Activated naive CD8-positive, alpha-beta T cell (primary cell): ENCODE data around the gene NDUFB10.
"Not testable (repeated sequence)": the region's sequence is repeated elsewhere in the genome, so short reads cannot be mapped to it uniquely, and the experiment has no call there.

Experiments used
- H3K27ac Mint-ChIP-seq: one replicate; pipeline ENCODE4 v1.8.0; 2021; ENCODE audit warnings: mixed read lengths
- H3K27me3 Mint-ChIP-seq: one replicate; pipeline ENCODE4 v1.8.0; 2021; ENCODE audit warnings: mixed read lengths
- H3K36me3 Mint-ChIP-seq: one replicate; pipeline ENCODE4 v1.8.0; 2021; ENCODE audit warnings: mixed read lengths
- H3K4me1 Mint-ChIP-seq: one replicate; pipeline ENCODE4 v1.8.0; 2021; ENCODE audit warnings: low read depth, mixed read lengths
- H3K4me3 Mint-ChIP-seq: one replicate; pipeline ENCODE4 v1.8.0; 2021; ENCODE audit warnings: mild to moderate bottlenecking, mixed read lengths
- H3K9me3 Mint-ChIP-seq: one replicate; pipeline ENCODE4 v1.8.0; 2021; ENCODE audit warnings: low read depth, mixed read lengths

The NDUFB10 gene

GRCh38 chr16:1950559-1950958 is 8.8 kb upstream of the NDUFB10 start:
- no peak overlapping the region for H3K4me3 Mint-ChIP-seq
- H3K4me1 Mint-ChIP-seq: no peaks in the 10 kb centered on the region
- no peaks in the 10 kb centered on the region for H3K27me3 Mint-ChIP-seq
- no peaks in the 10 kb centered on the region for H3K9me3 Mint-ChIP-seq
- H3K36me3 Mint-ChIP-seq: no peaks in the 10 kb centered on the region
- no peak overlapping the region for H3K27ac Mint-ChIP-seq

- Mint-ChIP-seq H3K4me3 (no peak overlapping the region), H3K27ac (no peak overlapping the region), H3K27me3 (no peaks in the 10 kb centered on the region), H3K4me1 (no peaks in the 10 kb centered on the region), H3K9me3 (no peaks in the 10 kb centered on the region), H3K36me3 (no peaks in the 10 kb centered on the region)
Measured at GRCh38 chr16:1953734-1954133, 5.6 kb upstream of the NDUFB10 start.

- not testable (repeated sequence) for H3K9me3 Mint-ChIP-seq, H3K27ac Mint-ChIP-seq, H3K4me3 Mint-ChIP-seq, H3K36me3 Mint-ChIP-seq, H3K27me3 Mint-ChIP-seq
- peaks cover 20% of the 10 kb centered on the region for H3K4me1 Mint-ChIP-seq
Measured at GRCh38 chr16:1957434-1958142, 1.8 kb upstream of the NDUFB10 start.

GRCh38 chr16:1958143-1958491 is 1.2 kb upstream of the NDUFB10 start:
- not testable (repeated sequence) for H3K9me3 Mint-ChIP-seq, H3K27ac Mint-ChIP-seq, H3K4me3 Mint-ChIP-seq, H3K36me3 Mint-ChIP-seq, H3K27me3 Mint-ChIP-seq
- peaks cover 20% of the 10 kb centered on the region for H3K4me1 Mint-ChIP-seq

- Mint-ChIP-seq H3K36me3 (peaks cover 3% of the 10 kb centered on the region), H3K27ac (no peak overlapping the region), H3K4me3 (peak overlapping the region; percentile 94), H3K9me3 (no peaks in the 10 kb centered on the region), H3K27me3 (no peaks in the 10 kb centered on the region), H3K4me1 (peaks cover 25% of the 10 kb centered on the region)
Measured at GRCh38 chr16:1958715-1959268, 546 bp upstream of the NDUFB10 start.

- Mint-ChIP-seq H3K27me3 (no peaks in the 10 kb centered on the region), H3K36me3 (peaks cover 9% of the 10 kb centered on the region), H3K4me3 (peak overlapping the region; percentile 94), H3K9me3 (no peaks in the 10 kb centered on the region), H3K27ac (peak overlapping the region; percentile 91), H3K4me1 (peaks cover 33% of the 10 kb centered on the region)
Measured at GRCh38 chr16:1960665-1961630, 1.6 kb downstream of the NDUFB10 start.

GRCh38 chr16:1961651-1962067 is 2.3 kb downstream of the NDUFB10 start:
- peaks cover 9% of the 10 kb centered on the region for H3K36me3 Mint-ChIP-seq
- H3K4me1 Mint-ChIP-seq: peaks cover 33% of the 10 kb centered on the region
- H3K9me3 Mint-ChIP-seq: no peaks in the 10 kb centered on the region
- peak overlapping the region; percentile 98 for H3K4me3 Mint-ChIP-seq
- no peaks in the 10 kb centered on the region for H3K27me3 Mint-ChIP-seq
- H3K27ac Mint-ChIP-seq: peak overlapping the region; percentile 97

GRCh38 chr16:1962161-1963153 is 3.1 kb downstream of the NDUFB10 start:
- not testable (repeated sequence) for H3K27me3 Mint-ChIP-seq

GRCh38 chr16:1963806-1964505 is 4.6 kb downstream of the NDUFB10 start:
- Mint-ChIP-seq H3K4me1 (peaks cover 35% of the 10 kb centered on the region), H3K27ac (peak overlapping the region; percentile 97), H3K9me3 (no peaks in the 10 kb centered on the region), H3K36me3 (peaks cover 9% of the 10 kb centered on the region), H3K27me3 (no peaks in the 10 kb centered on the region), H3K4me3 (peak overlapping the region; percentile 98)

More at GRCh38 chr16:1962161-1963153, 3.1 kb downstream of the NDUFB10 start:
- not testable (repeated sequence) for H3K36me3 Mint-ChIP-seq, H3K9me3 Mint-ChIP-seq
- Mint-ChIP-seq H3K27ac (peak overlapping the region; percentile 97), H3K4me3 (peak overlapping the region; percentile 98), H3K4me1 (peaks cover 35% of the 10 kb centered on the region)

GRCh38 chr16:1964506-1965395 is 5.4 kb downstream of the NDUFB10 start, which contains the start of gene RPS2:
TSS of gene RPS2 (minus strand) at chr16:1964826. CDS start at chr16:1964625, 201 bp downstream.
- no peaks in the 10 kb centered on the region for H3K27me3 Mint-ChIP-seq
- H3K9me3 Mint-ChIP-seq: no peaks in the 10 kb centered on the region
- H3K27ac Mint-ChIP-seq: peak within 1 kb of the TSS; percentile 97
- peak within 1 kb of the TSS; percentile 98 for H3K4me3 Mint-ChIP-seq
- peaks cover 9% of the 10 kb centered on the region for H3K36me3 Mint-ChIP-seq
- H3K4me1 Mint-ChIP-seq: peaks cover 32% of the 10 kb centered on the region

GRCh38 chr16:1965396-1966001 is 6.2 kb downstream of the NDUFB10 start:
- peak overlapping the region; percentile 98 for H3K4me3 Mint-ChIP-seq
- H3K4me1 Mint-ChIP-seq: peaks cover 30% of the 10 kb centered on the region
- peaks cover 9% of the 10 kb centered on the region for H3K36me3 Mint-ChIP-seq
- H3K27ac Mint-ChIP-seq: peak overlapping the region; percentile 97
- H3K27me3 Mint-ChIP-seq: no peaks in the 10 kb centered on the region
- H3K9me3 Mint-ChIP-seq: no peaks in the 10 kb centered on the region

- H3K36me3 Mint-ChIP-seq: peaks cover 9% of the 10 kb centered on the region
- peak within 1 kb of the TSS; percentile 97 for H3K27ac Mint-ChIP-seq
- H3K27me3 Mint-ChIP-seq: no peaks in the 10 kb centered on the region
- no peaks in the 10 kb centered on the region for H3K9me3 Mint-ChIP-seq
- H3K4me3 Mint-ChIP-seq: peak within 1 kb of the TSS; percentile 98
- H3K4me1 Mint-ChIP-seq: peaks cover 27% of the 10 kb centered on the region
Measured at GRCh38 chr16:1966460-1966859, 7.1 kb downstream of the NDUFB10 start, which contains the start of gene RNF151. TSS of gene RNF151 (plus strand) at chr16:1966856. CDS start at chr16:1966882, 26 bp downstream.
